ENCODE data around the gene MAPK8IP3.

The MAPK8IP3 gene

GRCh38 chr16:1752853-1753252, 46.9 kb downstream of the MAPK8IP3 start:
- DNase-seq (ENCODE audit: low read depth in 1 of 2, low spot score in 1 of 2) = no peak
- no peaks in the 10 kb centered on the region for H3K27me3 ChIP-seq (ENCODE audit: insufficient read depth, poor library complexity, severe bottlenecking)
- TF ChIP-seq, protein P1, sequence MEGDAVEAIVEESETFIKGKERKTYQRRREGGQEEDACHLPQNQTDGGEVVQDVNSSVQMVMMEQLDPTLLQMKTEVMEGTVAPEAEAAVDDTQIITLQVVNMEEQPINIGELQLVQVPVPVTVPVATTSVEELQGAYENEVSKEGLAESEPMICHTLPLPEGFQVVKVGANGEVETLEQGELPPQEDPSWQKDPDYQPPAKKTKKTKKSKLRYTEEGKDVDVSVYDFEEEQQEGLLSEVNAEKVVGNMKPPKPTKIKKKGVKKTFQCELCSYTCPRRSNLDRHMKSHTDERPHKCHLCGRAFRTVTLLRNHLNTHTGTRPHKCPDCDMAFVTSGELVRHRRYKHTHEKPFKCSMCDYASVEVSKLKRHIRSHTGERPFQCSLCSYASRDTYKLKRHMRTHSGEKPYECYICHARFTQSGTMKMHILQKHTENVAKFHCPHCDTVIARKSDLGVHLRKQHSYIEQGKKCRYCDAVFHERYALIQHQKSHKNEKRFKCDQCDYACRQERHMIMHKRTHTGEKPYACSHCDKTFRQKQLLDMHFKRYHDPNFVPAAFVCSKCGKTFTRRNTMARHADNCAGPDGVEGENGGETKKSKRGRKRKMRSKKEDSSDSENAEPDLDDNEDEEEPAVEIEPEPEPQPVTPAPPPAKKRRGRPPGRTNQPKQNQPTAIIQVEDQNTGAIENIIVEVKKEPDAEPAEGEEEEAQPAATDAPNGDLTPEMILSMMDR (IDR thresholded peaks at IDR 0.05; ENCODE audit: insufficient read depth, low read length) = no peak
- TF ChIP-seq SPI1 (IDR thresholded peaks at IDR 0.05; ENCODE audit: borderline replicate concordance, low read depth) (no peak), REST (IDR thresholded peaks at IDR 0.05; ENCODE audit: insufficient replicate concordance, low read depth) (no peak), POLR2AphosphoS5 (IDR thresholded peaks at IDR 0.05; ENCODE audit: low read depth) (no peak), GABPA (IDR thresholded peaks at IDR 0.05; ENCODE audit: low read depth) (no peak)
- H3K4me3 ChIP-seq (replicated peaks; ENCODE audit: insufficient read depth, low read length) = no peak overlapping the region
- H3K27ac ChIP-seq (replicated peaks) = no peak overlapping the region

DNA sequence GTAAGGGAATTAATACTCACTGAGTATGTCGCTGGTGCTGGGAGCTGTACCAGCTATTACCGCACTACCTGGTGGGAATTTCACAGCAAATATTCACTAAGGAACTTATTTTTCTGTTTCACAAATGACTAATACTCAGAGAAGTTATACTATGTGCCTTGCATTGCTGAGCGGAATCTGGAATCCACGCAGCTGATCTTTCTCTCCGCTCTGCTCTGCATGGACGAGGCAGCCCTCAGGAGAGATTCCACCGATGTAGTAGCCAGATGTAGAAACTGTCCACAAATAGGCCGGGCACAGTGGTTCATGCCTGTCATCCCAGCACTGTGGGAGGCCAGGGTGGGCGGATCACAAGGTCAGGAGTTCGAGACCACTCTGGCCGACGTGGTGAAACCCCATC, 48.2 kb downstream of the MAPK8IP3 start:
- no peak overlapping the region for H3K27ac ChIP-seq (replicated peaks)
- no peak for DNase-seq (ENCODE audit: low read depth in 1 of 2, low spot score in 1 of 2)
- no peak overlapping the region for H3K4me3 ChIP-seq (replicated peaks; ENCODE audit: insufficient read depth, low read length)
- H3K27me3 ChIP-seq (ENCODE audit: insufficient read depth, poor library complexity, severe bottlenecking) = no peaks in the 10 kb centered on the region
- no peak for TF ChIP-seq REST (IDR thresholded peaks at IDR 0.05; ENCODE audit: insufficient replicate concordance, low read depth)
- TF ChIP-seq GABPA (IDR thresholded peaks at IDR 0.05; ENCODE audit: low read depth) = no peak
- TF ChIP-seq SPI1 (IDR thresholded peaks at IDR 0.05; ENCODE audit: borderline replicate concordance, low read depth) = no peak
- no peak for TF ChIP-seq POLR2AphosphoS5 (IDR thresholded peaks at IDR 0.05; ENCODE audit: low read depth)
- TF ChIP-seq, protein P1 (IDR thresholded peaks at IDR 0.05; ENCODE audit: insufficient read depth, low read length) = no peak

DNA sequence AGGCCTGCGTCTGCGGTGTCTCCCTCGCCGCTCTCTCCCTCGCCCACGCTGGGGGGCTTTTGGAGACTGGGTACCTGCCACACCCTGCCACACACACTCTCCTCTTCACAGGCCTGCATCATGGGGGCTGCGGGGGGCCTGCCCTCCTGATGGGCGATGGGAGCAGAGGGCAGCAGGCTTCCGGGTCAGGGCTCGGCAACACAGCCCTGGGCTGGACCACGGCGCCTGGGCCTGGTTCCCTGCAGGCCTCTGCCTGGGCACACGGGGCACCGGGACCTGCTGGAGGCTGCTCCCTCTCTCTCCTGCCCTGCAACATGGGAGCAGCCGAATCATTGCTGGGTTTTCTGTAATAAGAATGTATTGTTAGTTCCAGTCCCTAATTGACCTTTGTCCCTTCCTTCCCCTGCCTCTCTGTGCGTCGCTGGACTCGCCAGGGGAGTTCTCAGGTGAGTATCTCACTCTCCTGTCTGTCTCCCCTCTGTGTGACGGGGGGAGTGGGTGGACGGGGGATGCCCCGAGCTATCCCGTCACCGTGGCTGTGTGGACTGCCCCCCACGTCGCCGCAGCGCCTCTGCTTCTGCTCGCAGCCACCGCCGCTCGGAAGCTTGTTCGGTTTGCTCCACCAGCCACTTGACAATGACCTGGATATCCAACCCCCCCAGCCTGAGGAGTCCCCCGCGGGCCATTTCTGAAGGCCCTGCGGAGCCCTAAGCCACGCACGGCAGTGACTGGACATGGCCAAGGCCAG, 51.9 kb downstream of the MAPK8IP3 start:
- Histone ChIP-seq H3K4me3 (replicated peaks; ENCODE audit: insufficient read depth, low read length) (no peak overlapping the region), H3K27me3 (ENCODE audit: insufficient read depth, poor library complexity, severe bottlenecking) (no peaks in the 10 kb centered on the region), H3K27ac (replicated peaks) (no peak overlapping the region)
- TF ChIP-seq POLR2AphosphoS5 (IDR thresholded peaks at IDR 0.05; ENCODE audit: low read depth) (no peak), SPI1 (IDR thresholded peaks at IDR 0.05; ENCODE audit: borderline replicate concordance, low read depth) (no peak), REST (IDR thresholded peaks at IDR 0.05; ENCODE audit: insufficient replicate concordance, low read depth) (no peak), GABPA (IDR thresholded peaks at IDR 0.05; ENCODE audit: low read depth) (no peak)
- TF ChIP-seq, protein P1 (IDR thresholded peaks at IDR 0.05; ENCODE audit: insufficient read depth, low read length) = no peak
- DNase-seq (ENCODE audit: low read depth in 1 of 2, low spot score in 1 of 2) = no peak
